ENCODE measurements around the gene PPP1R3C. TPM values are rescaled to one million over a fixed set of nuclear protein-coding genes. Genes with fewer than 3 reads are reported as not detected.

PPP1R3C gene
- polyA plus RNA-seq, 4 donors: 37.3 to 48.7 (median 42.5) TPM

DNA sequence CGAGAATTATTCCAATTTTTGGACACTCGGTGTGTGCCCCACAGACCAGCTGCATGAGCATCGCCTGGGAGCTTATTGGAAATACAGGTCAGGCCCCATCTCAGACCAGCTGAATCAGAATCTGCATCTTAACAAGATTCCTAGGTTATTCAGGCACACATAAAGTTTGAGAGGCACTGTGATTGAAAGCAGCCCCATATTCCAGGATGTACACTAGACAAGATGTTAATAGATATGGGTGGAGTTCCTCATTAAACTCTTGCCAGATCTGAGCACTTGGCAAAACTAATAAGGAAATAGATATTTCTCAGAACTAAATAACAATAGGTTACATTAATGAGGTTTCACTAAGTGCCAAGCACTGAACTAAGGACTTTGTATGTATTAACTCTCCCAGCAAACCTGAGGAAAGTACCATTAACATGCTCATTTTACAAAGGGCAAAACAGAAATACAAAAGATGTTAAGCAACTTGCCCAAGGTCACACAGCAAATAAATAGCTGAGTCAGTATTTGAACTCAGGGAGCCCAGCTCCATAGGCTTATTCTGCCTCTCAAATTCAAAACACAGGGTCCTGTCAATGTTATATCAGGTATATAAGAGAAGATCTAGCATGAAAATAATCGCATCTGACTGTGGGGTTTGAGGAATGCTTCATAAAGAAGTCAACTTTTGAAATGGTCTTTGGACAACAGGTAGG, 29.9 kb downstream of the PPP1R3C start:
- no peak for DNase-seq (ENCODE audit: low read depth in 4 of 4, low spot score in 3 of 4)

DNA sequence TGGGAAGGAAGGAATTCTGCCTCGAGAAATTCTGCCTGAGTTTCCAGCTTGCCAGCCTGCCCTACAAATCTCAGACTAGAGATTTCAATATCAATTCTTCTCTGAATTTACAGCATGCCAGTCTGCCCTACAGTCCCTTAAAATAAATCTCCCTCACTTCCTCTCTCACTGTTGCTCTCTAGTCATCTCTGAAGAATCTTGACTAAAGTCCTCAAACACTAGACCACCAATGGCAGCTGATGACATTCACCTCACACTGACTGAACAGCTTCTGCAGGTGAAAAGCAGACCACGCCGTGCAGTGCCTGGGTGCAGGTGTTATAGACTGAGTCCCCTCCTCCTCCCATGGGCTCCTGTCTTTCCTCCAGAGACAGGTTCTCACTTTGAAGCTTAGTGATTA, 30.4 kb downstream of the PPP1R3C start:
- no peak for DNase-seq (ENCODE audit: low read depth in 4 of 4, low spot score in 3 of 4)

DNA sequence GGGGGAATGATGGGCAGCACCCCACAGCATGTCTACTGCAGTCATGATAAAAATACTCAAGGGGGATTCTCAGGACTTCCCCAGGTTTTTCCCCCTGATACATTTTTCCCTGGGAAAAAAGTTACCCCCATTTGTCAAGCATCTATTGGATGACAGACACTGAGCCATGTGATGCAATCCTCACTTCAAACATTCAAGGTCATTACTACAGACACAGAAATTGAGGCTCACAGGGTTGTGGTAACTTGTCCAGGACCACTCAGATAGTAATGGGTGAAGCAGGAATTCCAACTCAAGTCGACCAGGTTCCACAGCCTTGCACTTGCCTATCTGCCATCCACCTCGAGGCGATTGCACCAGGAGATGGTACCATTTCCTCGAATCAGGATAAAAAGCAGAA, 31.7 kb downstream of the PPP1R3C start:
- no peak for DNase-seq (ENCODE audit: low read depth in 4 of 4, low spot score in 3 of 4)

DNA sequence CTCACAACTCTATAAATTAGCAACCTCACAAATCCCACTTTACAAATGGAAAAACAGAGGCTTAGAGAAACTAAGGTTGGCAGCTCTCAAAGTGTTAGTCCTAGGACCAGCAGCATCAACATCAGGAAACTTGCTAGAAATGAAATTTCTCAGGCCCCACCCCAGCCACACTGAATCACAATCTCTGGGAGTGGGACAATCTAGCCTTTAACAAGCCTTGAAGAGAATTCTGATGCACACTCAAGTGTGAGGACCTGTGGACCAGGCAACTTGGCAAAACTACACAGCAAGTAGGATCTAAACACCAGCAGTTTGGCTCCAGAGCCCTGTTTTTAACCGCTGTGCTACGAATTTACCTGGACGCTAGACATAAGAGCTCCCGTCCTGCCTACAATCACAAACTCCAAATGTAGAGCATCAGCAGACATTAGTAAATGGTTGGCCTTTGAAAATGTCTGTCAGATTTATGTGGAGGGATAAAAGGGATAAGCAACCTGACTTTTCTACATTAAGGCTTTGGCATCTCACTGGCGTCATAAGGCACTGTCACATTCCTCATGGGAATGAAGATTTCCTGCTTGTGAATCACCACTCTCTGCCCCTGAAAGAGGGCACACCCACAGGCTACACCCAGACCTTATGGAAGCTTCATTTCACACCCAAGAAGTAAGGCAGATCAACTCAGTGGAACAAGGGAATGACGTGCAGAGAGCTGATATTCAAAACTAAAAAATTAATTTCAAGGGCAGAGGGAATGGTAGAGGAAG, 34.5 kb downstream of the PPP1R3C start:
- DNase-seq (ENCODE audit: low read depth in 4 of 4, low spot score in 3 of 4): no peak

DNA sequence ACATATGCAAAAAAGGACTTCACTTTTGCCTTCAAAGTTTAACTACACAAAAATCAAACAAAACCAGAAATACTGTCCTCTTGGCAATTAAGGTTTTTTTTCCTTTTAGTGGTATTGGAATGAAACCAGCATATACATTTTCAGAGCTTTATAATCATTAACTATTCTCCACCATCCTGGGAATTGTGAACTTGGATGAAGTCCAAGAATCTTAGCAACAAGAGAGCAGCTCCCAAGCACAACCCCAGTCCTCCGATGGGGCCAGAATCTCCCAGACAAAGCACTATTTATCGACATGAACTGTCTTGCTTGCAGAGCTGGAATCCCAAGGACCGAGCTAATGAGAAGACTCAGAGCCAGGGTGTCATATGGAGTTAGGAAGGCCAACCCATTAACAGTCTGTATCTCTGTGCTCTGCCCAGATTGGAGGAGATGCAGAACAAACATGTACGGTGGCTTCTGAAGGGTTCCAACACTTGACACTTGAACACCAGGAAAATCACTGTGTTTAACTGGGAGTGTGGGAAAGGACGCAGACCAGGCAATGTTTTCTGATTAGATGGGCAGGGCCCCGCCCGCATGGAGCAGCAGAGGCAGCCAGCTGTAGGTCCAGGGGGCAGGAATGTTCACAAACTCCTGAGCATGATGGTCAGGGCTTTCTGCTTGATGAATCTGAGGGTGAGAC, 35.5 kb downstream of the PPP1R3C start:
- DNase-seq (ENCODE audit: low read depth in 4 of 4, low spot score in 3 of 4): no peak

DNA sequence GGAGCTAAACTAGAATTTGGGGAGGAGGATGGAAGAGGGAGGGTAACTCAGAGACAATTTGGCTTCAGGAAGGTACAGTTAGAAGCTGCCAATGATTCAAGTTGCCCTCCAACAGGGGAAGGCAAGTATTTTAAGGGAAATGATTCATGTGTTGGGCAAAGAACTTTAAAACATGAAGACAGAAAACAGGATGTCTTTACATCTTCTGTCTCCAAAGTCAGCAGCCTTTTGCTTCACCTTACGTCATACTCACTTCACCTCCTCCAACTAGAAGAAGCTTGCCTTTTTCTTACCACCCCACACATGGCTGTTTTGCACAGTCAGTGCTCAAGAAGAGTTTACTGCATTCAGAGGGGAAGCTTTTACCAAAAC, 36.1 kb downstream of the PPP1R3C start:
- DNase-seq (ENCODE audit: low read depth in 4 of 4, low spot score in 3 of 4): no peak

DNA sequence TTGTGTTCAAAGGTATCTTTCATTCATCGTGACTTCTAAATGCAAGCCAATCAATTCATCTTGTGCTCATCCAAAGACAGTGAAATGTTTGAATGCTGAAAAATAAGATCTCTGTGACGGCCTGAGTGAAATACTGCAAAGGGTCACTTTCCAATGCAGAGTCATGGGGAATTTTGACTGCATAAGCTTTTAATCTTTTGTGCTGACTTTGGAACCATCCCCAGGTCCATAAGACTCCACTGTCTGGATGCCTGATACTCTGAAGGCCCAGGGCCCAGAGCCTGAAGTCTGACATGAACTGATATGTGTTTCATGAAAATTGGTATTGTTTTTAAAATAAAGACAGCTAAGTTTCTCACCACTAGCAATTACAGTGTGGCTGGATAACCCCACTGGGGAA, 39.0 kb downstream of the PPP1R3C start:
- DNase-seq (ENCODE audit: low read depth in 4 of 4, low spot score in 3 of 4): no peak

DNA sequence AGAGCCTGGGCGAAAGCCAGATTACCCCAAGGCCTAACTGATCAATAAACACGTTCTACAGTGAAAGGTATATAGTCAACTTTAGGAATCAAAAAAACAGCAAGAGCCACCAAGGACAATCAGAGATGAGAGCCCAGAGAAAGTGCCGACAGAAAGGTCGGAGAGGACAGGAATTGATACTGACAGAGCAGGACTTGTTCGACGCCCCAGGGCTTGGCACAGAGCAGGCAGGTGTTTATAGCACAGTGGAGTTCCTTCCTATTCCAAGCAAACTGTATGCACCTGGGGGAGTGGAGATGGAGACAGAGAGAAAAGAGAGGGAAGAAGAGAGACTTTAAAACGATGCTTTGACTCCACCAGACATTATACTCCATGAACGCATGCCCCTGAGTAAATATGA, 39.5 kb downstream of the PPP1R3C start:
- no peak for DNase-seq (ENCODE audit: low read depth in 4 of 4, low spot score in 3 of 4)

DNA sequence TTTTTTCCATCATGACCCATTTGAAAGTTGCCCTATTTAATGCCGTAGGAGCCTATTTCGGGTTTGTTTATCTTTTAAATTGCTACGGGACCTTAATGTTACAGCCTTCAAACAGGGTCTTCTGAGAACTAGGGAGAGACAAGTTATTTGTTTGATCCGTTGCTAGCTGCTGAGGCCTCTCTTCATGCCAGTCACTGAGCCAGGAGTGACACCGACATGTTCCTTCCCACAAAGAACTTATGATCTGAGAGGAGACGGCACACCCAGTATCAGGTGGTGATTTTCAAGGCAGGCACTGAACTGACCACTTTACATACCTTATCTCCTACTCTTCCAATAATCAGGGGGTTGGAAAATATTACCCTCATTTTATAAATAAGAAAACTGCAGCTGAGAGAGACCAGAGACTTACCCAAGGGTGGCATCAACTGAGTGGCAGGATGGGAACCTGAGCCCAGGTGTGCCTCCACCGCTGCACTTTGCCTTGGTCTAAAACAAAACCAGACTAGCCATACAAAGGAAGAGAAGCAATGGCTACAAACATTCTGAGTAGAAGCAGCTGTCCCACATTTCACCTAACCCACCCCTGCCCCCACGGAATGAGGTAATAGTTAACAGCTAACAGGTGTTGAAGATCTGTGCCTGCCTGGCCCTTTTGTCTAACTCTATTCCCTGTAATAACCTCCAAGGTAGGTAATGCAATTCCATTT, 40.5 kb downstream of the PPP1R3C start:
- no peak for DNase-seq (ENCODE audit: low read depth in 4 of 4, low spot score in 3 of 4)

DNA sequence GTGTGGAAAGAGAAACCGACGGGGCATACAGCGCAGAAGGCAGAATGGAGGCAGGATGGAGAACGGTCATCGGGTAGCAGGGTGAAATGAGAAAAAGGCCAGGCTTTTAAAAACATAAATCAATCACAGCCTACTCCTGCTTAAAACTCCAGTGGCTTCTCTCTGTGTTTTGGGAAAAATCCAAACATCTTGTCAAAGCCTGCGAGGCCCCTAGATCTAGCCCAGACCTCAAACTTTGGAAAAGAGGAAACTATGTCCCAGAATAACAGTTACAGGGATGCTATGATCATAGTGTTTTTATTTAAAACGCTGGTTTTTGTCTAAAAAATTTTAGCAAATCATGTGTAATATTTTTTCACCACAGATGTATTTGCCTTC, 41.1 kb downstream of the PPP1R3C start:
- DNase-seq (ENCODE audit: low read depth in 4 of 4, low spot score in 3 of 4): no peak

DNA sequence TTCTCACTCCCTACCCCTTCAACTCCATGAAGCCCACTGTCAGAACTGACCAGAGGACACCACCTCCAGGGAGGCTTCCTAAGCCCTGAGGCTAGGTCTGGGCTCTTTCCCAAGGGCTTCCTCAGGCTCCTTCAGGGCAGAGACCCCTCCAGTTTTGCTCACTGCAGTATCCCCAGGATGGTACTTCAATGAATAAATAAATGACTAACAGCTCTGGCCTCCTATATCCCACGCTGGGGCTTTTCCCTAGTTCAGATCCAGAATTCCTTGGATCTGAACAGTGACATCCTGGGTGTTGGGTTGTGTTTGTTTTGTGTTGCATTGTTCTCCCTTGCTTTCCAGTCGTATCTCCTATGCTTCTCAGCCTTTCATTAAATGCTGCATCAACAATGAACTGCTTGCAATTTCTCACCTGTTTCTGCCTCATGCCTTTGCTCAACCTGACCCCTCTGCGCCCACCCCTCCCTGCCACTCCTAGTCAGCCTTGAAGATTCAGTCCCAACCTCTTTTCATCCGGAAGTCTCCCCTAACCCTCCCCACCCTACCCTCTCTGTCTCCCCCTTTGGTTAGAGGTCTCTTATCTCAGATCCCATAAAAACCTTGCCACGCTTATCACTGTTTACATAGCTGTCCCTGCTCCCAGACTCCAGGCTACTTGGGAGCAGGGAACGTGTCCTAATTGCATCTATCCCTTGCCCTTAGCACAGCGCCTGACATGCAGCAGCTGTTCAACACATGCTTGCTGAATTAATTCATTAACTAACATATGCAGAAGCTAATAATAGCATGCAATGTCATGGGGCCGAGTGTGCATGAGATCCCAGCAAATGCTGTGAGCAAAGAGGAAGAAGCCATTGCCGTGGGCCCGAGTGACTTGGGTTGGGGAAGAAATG, 41.7 kb downstream of the PPP1R3C start:
- DNase-seq (ENCODE audit: low read depth in 4 of 4, low spot score in 3 of 4): peak in 2 of 4 donors; percentile 82 to 84

DNA sequence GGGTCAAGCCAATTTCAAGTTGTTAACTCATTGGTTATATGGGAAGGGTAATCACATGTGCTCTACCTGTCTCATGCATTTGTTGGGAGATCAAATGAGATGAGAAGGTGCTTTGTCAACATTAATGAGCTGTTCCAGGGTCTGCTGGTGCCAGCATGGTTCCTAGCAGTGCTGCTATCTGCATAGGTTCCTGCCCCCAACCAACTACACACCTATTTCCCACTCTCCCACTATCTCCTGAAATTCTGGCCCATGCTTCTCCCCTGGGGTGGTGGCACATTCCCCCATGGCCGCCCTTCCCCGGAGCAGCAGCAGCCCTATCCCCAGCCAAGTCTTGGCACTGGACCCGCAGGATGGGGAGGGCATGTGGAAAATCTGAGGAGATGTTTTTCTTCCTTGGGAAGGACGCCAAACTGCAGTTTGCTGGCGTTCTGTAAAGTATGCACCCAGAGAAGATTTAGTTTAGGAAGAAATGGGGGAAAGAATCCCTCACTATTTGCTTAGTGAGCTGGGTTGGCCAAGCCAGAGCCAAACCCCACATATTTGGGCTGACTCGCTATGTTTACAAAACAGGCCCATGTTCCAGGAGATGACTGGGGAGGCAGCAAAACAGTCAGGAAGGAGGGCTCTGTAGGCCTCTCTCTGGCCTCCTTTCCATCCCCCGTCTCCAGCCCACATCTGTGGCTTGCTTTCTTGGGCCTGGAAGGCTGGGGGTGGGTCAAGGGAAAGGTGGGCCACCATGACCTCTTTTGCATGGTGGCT, 42.5 kb downstream of the PPP1R3C start:
- no peak for DNase-seq (ENCODE audit: low read depth in 4 of 4, low spot score in 3 of 4)

DNA sequence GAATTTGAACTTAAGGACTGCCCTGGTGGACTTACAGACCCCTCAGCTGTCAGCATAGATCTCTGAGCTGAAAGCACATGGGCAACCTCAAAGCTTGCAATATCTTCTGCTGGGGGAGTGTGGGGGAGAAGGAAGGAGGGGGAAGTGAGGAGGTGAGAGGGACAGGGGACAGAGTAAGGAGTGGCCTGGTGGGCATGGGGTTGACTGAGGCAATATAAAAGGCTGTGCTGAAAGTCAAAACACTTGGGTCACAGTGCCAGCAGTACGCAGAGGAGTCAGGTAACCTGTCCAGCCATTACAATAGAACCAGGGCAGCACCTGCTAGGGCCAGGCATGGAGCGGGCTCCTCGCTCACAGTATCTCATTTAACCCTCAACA, 43.2 kb downstream of the PPP1R3C start:
- no peak for DNase-seq (ENCODE audit: low read depth in 4 of 4, low spot score in 3 of 4)

DNA sequence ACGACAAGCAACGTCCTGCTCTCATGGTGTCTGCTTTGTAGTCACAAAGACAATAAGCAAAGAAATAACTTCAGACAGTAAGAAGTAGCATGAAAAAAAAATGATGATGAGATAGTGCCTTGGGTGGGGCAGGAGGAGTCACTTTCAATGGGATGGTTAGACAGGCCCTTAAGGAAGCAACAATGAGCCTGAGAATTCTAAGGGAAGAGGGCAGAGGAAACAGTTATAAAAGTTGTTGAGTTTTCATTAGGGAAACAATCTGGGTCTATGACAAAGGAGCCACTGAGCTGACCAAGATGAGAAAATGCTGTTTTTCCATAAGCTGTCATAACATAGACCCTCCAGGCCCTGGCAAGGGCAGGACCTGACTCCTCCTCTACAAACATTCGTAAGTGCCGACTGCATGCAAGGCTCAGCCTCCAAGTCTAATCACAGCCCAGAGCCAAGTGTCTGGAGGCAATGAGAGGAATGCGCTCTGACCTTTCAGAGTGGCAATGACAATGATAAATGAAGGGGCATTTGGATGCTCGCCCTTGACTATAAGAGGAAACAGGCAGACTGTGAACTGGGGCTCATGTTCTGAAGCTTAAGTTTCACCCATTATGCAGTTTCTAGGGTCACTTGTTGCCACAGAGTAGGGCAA, 43.7 kb downstream of the PPP1R3C start:
- DNase-seq (ENCODE audit: low read depth in 4 of 4, low spot score in 3 of 4): no peak

DNA sequence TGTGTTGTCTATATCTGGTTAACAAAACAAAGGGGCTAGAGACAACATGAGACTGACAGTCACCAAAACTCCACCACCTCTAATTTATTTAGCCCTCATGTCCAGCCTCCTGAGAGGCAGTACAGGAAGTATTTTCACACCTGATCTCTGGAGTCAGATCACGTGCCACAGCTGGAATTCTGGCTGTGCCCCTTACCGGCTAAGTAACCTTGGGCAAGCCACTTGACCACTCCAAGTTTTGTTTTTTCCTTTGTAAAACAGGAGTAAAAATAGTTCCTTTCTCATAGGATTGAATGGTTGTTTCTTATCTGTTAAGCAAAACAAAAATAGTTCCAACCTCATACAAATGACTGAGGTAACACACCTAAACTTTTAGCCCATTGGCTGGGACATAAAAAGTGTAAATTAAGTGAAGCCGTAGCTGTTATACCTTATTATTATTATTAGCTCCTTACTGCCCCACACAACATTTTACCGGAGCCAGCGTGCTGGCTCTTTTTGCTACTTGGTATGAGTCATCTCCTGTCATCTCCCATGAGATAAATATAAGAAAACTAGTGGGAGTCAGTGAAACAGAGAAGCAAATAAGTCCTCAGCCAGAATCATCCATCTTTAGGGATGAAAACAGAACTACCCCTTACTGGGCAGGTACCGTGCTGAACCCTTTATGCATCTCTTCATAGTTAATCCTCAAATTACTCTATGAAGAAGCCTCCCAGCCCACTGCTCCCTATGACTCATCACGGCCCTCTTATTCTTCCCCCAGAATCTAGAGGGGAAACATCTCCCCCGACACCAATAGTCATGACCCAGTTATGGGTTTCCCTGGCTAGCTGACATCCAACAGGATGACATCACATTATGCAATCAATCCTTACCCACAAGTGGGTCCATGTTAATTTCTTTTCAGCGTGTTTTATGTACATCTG, 44.9 kb downstream of the PPP1R3C start:
- DNase-seq (ENCODE audit: low read depth in 4 of 4, low spot score in 3 of 4): no peak

DNA sequence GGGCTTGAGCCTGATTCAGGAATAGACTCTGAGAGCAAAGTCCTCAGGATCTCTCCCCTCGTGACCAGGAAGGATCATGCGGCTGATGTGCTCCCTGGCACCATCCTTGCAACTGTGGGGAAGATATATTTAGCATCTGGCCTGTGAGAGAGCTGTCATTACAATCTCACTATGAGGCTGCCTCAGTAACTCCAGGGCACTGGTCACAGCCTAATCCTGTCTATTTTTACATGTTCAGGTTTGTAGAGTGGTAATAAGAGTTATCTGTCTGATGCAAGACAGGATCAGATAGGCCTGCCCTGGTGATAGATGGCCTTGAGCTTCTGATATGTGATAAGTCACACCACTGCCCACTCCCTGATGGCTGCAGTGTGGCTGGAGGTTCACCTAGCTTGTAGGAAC, 50.7 kb downstream of the PPP1R3C start:
- no peak for DNase-seq (ENCODE audit: low read depth in 4 of 4, low spot score in 3 of 4)

DNA sequence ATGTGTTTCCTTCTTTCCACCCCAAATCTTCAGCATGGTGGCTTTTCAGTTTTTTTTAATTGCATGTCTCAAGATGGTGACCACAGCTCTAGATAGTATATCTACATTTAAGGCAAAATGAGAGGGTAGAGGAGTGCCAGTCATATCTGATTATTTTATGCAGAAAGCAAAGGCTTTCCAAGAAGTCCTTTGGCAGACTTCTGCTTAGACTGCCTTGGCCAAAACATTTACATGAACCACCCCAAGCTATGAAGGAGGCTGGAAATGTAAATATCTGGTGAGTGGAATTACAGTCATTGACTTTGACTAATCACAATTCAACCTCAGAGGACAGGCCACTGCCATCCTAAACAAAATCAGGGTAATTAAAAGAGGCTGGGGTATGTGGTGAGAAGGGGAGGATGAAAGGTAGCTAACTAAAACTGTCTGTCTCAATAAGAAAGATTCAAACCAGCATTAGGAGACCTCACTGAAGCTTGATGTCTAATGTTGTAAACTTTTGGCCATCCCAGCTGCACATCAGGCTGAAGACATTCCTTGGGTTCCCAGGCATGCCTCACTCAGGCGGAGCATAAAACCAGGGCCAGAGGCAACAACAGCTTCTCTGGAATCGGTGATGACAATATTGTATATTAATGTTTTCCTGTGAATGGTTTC, 53.4 kb downstream of the PPP1R3C start:
- no peak for DNase-seq (ENCODE audit: low read depth in 4 of 4, low spot score in 3 of 4)
